G401.6 (cell line): Measurements from ENCODE around the gene POLR2L.

Experiments
- FAIRE-seq: peaks from 2 replicates; lab custom pipeline; 2012; peaks lifted over from hg19 to GRCh38; lab: Jason Lieb, UNC

POLR2L gene

GRCh38 chr11:794013-794765 lies 48.1 kb downstream of the POLR2L start:
- FAIRE-seq, result no peak

GRCh38 chr11:793556-793955 lies 48.8 kb downstream of the POLR2L start:
- FAIRE-seq, result no peak

DNA sequence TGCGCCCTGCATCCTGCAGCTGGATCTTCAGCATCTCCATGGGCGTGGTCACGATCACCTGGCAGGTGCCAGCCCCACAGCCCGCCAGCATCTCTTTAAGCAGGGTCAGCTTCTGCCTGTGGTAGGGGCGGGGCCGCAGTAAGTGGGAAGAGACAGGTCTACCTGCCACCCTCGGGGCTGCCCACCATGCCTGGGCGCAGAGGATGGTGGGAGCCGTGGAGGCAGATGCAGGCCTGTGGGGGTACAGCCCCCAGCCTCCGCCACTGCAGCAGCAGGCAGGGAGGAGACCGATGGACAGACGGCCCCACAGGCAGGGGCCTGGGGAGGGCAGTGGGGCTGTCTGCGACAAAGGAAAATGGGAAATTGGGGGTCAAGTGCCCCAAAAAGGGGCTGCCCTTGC lies 49.5 kb downstream of the POLR2L start:
- FAIRE-seq, result no peak

DNA sequence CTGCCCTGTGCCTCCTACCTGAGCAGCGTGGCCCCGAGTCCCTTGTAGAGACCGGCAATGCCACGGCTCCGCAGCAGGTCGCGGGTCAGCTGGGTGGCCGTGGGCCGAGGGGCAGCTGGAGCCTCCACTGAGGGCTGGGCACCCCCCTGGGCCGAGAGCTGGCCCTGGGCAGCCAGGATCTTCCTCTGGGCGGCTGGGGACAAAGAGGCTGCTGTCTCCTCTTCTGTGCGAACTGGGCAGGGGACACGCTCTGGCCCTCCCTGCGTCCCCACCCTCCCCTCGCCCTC lies 49.9 kb downstream of the POLR2L start:
- no peak for FAIRE-seq

DNA sequence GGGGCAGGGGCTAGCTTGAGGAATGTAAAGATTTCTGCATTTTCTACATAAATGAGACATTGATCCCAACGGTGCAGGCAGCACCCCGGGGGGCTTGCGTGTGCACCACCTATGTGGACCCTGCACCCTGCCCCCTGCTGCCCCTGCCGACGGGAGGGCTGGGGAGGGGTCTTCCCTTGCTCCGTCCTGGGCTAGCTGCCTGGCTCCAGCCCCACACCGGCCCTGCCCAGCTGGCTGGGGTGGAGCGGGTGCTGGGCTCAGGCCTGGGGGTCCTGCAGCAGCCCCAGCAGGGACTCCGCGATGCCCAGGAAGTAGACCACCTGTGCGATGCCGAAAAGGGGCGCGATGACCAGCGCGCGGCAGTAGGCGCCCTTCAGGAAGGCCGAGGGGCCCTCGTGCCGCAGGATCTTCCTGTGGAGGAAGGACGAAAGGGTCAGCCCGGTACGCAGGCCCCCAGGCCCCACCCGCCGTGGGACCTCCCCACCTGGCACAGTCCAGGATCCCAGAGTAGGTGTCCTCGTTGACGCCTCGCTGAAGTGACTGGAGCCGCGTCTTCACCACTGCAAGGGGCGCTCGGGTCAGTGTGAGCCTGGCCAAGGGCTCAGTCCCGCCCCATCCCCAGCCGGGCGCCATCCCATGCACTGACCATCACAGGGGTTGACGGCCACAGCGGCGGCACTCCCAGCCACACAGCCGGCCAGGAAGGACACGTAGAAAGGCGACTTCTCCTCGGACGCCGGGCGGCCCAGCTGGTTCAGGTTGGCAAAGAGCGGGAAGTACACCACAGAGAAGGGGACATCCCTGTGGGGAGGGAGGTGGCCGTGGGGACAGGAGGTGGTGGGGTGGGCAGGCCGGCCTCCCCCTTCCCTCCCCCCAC lies 50.4 kb downstream of the POLR2L start:
- no peak for FAIRE-seq

DNA sequence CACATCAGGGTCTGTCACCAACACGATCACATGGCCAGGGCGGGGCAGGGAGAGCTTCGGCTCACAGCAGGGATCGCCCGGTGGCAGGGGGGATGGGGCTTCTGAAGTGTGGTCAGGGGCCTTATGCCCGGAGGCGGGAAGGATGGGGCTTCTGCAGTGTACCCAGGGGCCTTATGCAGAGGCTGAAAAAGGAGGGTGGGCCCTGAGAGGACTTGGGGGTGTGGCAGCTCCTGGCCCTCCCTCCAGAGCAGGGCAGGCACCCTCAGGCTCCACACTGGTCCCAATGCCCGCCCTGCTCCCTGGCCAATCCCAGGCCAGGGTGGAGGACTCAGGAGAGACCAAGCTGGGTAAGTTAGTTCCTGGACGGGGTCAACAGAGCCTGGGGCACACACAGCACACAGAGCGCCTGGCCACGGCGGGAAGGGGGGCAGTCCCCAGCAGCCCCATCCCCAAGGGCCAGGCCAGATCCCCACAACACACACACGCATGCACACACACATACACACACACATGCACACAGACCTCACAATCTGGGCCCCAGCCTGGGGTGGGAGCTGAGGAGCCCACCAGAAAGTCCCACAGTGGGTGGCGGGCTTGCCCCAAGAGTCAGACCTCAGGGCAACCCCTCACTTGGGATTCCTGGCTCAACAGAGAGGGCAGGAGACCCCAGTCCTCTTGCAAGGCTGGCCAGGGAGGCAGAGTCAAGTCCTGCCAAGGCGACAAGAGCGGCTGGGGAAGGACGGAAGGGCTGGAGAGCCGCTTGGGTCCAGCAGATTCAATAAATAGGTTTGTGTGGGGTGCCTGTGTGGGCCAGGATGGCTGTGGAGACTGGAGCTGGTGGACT lies 51.4 kb downstream of the POLR2L start:
- FAIRE-seq, result peak; percentile 96

DNA sequence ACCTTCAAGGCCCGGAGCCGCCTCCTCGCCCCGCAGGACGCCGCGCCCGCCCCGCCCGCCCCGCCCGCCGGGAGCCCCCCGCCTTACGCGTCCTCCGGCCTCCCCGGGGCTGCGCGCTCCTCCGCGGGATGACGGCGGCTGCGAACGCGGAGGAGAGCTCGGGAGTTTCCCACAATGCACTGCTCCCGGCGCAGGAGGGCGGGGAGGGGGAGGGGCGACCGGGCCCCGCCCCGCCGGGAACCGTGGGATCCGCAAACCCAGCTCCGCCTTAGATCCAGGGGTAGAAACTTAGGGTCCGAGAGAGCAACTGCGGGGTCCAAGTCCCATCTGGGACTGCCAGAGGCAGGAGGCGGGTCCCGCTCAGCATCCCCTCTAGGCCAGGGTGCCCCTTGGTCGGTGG lies 52.4 kb downstream of the POLR2L start, which contains the start of gene CEND1:
Gene CEND1 (minus strand): TSS at position 148 of the 400 bp plus-strand sequence. CDS start 1,514 bp downstream, outside the sequence.
- no peak for FAIRE-seq
